OCI-LY7 (cell line): Measurements from ENCODE around the gene NCOA7.

Experiments used
- CTCF ChIP-seq: fragments of 200-600 bp; sonication (generic); conservative IDR thresholded peaks from 2 replicates; pipeline ENCODE4 v1.5.1; 2014; ENCODE audit warnings: mild to moderate bottlenecking, antibody characterized with exemption, low read length, moderate library complexity, mixed read lengths
- EZH2phosphoT487 ChIP-seq: fragments of 200-600 bp; sonication (generic); IDR thresholded peaks from 2 replicates; pipeline ENCODE4 v1.6.1; 2018; ENCODE audit warnings: low read depth, borderline replicate concordance, mild to moderate bottlenecking, mixed run types, antibody characterized with exemption, low read length, moderate library complexity, mixed read lengths

- TF ChIP-seq CTCF (no peak), EZH2phosphoT487 (no peak)
These were observed 36.1 kb downstream of the NCOA7 start for GRCh38 chr6:125826695-125827463.
